ENCODE results near the gene SFTPA2.
"Not testable (repeated sequence)": the region's sequence is repeated elsewhere in the genome, so short reads cannot be mapped to it uniquely, and the experiment has no call there.

The SFTPA2 gene

DNA sequence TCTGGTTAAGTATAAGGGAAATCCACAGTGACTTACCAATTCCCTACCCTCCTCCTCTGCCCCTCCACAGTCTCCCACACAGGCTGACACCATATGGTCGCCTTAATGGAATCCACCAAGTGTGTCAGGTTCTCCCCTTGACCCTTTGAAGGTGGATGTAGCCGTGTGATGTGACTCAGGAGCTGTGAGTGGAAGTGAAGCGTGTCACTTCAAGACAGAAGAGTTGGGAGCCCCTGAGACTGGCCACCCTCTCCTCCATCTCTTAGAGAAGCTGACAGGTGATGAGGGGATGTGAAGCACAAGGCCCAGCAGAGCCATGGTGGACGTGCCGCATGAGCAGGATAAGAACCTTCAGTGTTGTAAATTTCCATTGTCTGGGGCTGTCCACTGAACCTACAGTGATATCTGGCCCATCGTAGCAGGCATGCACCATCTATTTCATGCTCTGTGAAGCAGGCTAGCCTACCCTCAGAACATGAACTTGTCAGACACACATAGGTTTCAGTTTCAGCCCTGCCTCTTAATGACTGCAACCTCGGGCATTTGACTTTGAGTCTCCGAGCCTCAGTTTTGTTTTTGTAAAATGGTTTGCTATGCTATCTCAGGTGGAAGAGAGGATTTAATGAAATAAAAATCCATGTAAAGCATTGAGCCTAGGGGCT, 35.0 kb downstream of the SFTPA2 start:
- not testable (repeated sequence) for H2BK5ac ChIP-seq (ENCODE audit: low read length); H3K9ac ChIP-seq (ENCODE audit: low read depth, low read length, poor library complexity); H3K79me1 ChIP-seq (ENCODE audit: low read depth, low read length); H2BK120ac ChIP-seq (ENCODE audit: low read depth, low read length); H2BK12ac ChIP-seq (ENCODE audit: low read length); H4K8ac ChIP-seq (ENCODE audit: low read depth, low read length); H3K18ac ChIP-seq (ENCODE audit: low read length); H3K4me1 ChIP-seq (ENCODE audit: control insufficient read depth in 2 of 2, insufficient read depth in 1 of 2, low read depth in 1 of 2, low read length in 2 of 2); H3K27me3 ChIP-seq (ENCODE audit: control insufficient read depth in 3 of 3, insufficient read depth in 3 of 3, low read depth in 1 of 3, low read length in 3 of 3); H3K4me2 ChIP-seq (ENCODE audit: insufficient read depth, low read length, poor library complexity, severe bottlenecking); H3K27ac ChIP-seq (replicated peaks; ENCODE audit: low read length); H3K4ac ChIP-seq (ENCODE audit: low read length); H3K9me3 ChIP-seq (replicated peaks in 1 of 2; ENCODE audit: control insufficient read depth in 2 of 2, insufficient read depth in 1 of 2, low read depth in 1 of 2, low read length in 2 of 2); H2AK5ac ChIP-seq (ENCODE audit: low read depth, low read length); H4K91ac ChIP-seq (ENCODE audit: low read depth, low read length, poor library complexity); H2AFZ ChIP-seq (ENCODE audit: low read length); H3K36me3 ChIP-seq (replicated peaks in 1 of 2; ENCODE audit: control insufficient read depth in 2 of 2, insufficient read depth in 2 of 2, low read length in 2 of 2); H3K4me3 ChIP-seq (ENCODE audit: low read length in 2 of 2); H2BK15ac ChIP-seq (ENCODE audit: low read length); H3K23ac ChIP-seq (ENCODE audit: low read depth, low read length, poor library complexity); H3K14ac ChIP-seq (ENCODE audit: low read length); DNase-seq (ENCODE audit: low spot score)
- WGBS, 2 donors (ENCODE audit: extremely low coverage in 2 of 2, insufficient read length in 2 of 2, insufficient replicate concordance in 1 of 2) = no CpG with 5 or more reads among the region's 8 CpGs

DNA sequence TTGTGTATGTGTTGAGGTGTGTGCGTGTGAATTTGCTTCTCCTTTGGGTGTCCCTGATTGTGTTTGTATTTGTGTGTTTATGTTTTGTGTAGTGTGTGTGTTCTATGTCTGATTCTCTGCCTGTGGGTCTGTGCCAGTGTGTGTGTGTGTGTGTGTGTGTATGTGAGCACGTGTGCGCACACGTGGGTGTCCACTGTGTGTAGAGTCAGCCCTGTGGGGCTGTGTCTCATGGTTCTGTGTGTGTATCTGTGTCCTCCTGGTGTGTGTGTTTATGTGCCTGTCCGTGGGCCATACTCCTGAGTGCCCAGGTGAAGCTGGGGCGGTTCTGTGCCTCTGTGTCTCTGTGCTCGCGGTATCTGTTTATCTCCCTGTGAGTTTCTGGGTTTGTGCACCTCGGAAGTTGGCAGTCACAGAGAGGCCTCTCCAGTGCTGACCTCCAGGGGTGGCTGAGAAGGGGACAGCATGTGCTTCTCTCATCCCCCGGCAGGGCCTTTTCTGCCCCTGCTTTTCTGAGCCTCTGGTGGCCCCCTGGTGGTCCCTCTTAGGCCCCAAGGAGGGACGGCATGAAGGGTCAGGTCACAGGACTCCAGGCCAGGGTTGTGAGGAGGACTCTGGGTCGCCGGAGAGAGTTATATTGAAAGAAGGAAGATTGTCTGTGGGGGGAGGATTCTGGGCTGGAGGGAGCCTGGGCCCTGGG, 36.9 kb downstream of the SFTPA2 start:
- H3K27me3 ChIP-seq (ENCODE audit: control insufficient read depth in 3 of 3, insufficient read depth in 3 of 3, low read depth in 1 of 3, low read length in 3 of 3); H2BK12ac ChIP-seq (ENCODE audit: low read length); H4K91ac ChIP-seq (ENCODE audit: low read depth, low read length, poor library complexity); H3K9ac ChIP-seq (ENCODE audit: low read depth, low read length, poor library complexity); DNase-seq (ENCODE audit: low spot score); H3K4me3 ChIP-seq (ENCODE audit: low read length in 2 of 2); H3K23ac ChIP-seq (ENCODE audit: low read depth, low read length, poor library complexity); H3K27ac ChIP-seq (replicated peaks; ENCODE audit: low read length); H3K18ac ChIP-seq (ENCODE audit: low read length); H2AFZ ChIP-seq (ENCODE audit: low read length); H3K79me1 ChIP-seq (ENCODE audit: low read depth, low read length); H2BK15ac ChIP-seq (ENCODE audit: low read length); H2BK5ac ChIP-seq (ENCODE audit: low read length); H3K4ac ChIP-seq (ENCODE audit: low read length); H2AK5ac ChIP-seq (ENCODE audit: low read depth, low read length); H3K14ac ChIP-seq (ENCODE audit: low read length); H3K9me3 ChIP-seq (replicated peaks in 1 of 2; ENCODE audit: control insufficient read depth in 2 of 2, insufficient read depth in 1 of 2, low read depth in 1 of 2, low read length in 2 of 2); H3K36me3 ChIP-seq (replicated peaks in 1 of 2; ENCODE audit: control insufficient read depth in 2 of 2, insufficient read depth in 2 of 2, low read length in 2 of 2); H3K4me1 ChIP-seq (ENCODE audit: control insufficient read depth in 2 of 2, insufficient read depth in 1 of 2, low read depth in 1 of 2, low read length in 2 of 2); H3K4me2 ChIP-seq (ENCODE audit: insufficient read depth, low read length, poor library complexity, severe bottlenecking); H4K8ac ChIP-seq (ENCODE audit: low read depth, low read length); H2BK120ac ChIP-seq (ENCODE audit: low read depth, low read length): not testable (repeated sequence)
- WGBS, 2 donors (ENCODE audit: extremely low coverage in 2 of 2, insufficient read length in 2 of 2, insufficient replicate concordance in 1 of 2) = no CpG with 5 or more reads among the region's 13 CpGs

DNA sequence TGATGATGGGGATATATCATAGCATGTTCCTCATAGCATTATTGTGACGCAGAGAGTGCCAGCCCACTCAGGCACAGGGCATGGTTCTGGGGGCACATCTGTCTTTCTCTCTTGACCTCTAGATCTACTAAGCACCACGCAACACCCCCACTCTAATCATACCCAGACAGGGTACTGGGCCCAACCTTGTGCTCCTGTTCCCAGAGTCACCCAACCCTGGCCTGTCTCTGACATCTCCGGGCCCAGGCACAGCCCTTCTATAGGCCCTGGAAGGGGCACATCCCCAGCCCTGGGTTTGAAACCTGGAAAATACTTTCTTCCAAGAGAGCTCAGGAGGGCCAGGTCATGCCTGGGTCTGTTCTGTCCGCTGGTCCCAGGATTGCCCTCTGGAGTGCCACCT, 37.7 kb downstream of the SFTPA2 start:
- not testable (repeated sequence) for H3K14ac ChIP-seq (ENCODE audit: low read length); H3K27me3 ChIP-seq (ENCODE audit: control insufficient read depth in 3 of 3, insufficient read depth in 3 of 3, low read depth in 1 of 3, low read length in 3 of 3); H2BK15ac ChIP-seq (ENCODE audit: low read length); H3K9me3 ChIP-seq (replicated peaks in 1 of 2; ENCODE audit: control insufficient read depth in 2 of 2, insufficient read depth in 1 of 2, low read depth in 1 of 2, low read length in 2 of 2); H3K18ac ChIP-seq (ENCODE audit: low read length); H3K27ac ChIP-seq (replicated peaks; ENCODE audit: low read length); H2AFZ ChIP-seq (ENCODE audit: low read length); H3K79me1 ChIP-seq (ENCODE audit: low read depth, low read length); H4K91ac ChIP-seq (ENCODE audit: low read depth, low read length, poor library complexity); H3K23ac ChIP-seq (ENCODE audit: low read depth, low read length, poor library complexity); H2AK5ac ChIP-seq (ENCODE audit: low read depth, low read length); H4K8ac ChIP-seq (ENCODE audit: low read depth, low read length); H3K4me1 ChIP-seq (ENCODE audit: control insufficient read depth in 2 of 2, insufficient read depth in 1 of 2, low read depth in 1 of 2, low read length in 2 of 2); H3K36me3 ChIP-seq (replicated peaks in 1 of 2; ENCODE audit: control insufficient read depth in 2 of 2, insufficient read depth in 2 of 2, low read length in 2 of 2); DNase-seq (ENCODE audit: low spot score); H2BK120ac ChIP-seq (ENCODE audit: low read depth, low read length); H3K4me2 ChIP-seq (ENCODE audit: insufficient read depth, low read length, poor library complexity, severe bottlenecking); H2BK5ac ChIP-seq (ENCODE audit: low read length); H3K9ac ChIP-seq (ENCODE audit: low read depth, low read length, poor library complexity); H2BK12ac ChIP-seq (ENCODE audit: low read length); H3K4ac ChIP-seq (ENCODE audit: low read length); H3K4me3 ChIP-seq (ENCODE audit: low read length in 2 of 2)
- WGBS, 2 donors (ENCODE audit: extremely low coverage in 2 of 2, insufficient read length in 2 of 2, insufficient replicate concordance in 1 of 2) = no CpG with 5 or more reads among the region's 4 CpGs

DNA sequence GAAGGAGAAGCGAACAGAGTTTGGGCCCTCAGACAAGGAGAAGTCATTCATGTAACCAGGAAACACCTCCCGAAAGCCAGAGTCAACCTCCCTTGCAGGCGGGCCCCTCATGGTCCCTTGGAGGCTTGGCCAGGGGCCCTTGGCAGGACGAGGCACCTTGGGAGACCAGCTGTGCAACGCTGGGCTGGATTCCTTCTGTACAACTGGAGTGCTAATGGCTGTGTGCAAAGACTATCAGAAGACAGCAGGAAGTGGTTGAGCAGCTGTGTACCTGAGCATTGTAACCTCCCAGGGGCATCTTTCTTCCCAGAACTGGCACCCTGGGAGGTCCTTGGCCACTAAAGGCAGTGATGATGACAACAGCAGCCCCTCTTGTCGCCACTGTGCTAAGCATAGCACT, 38.5 kb downstream of the SFTPA2 start:
- H3K18ac ChIP-seq (ENCODE audit: low read length); H3K9ac ChIP-seq (ENCODE audit: low read depth, low read length, poor library complexity); H2BK15ac ChIP-seq (ENCODE audit: low read length); H3K14ac ChIP-seq (ENCODE audit: low read length); H3K36me3 ChIP-seq (replicated peaks in 1 of 2; ENCODE audit: control insufficient read depth in 2 of 2, insufficient read depth in 2 of 2, low read length in 2 of 2); H2BK12ac ChIP-seq (ENCODE audit: low read length); DNase-seq (ENCODE audit: low spot score); H2BK120ac ChIP-seq (ENCODE audit: low read depth, low read length); H2AK5ac ChIP-seq (ENCODE audit: low read depth, low read length); H2AFZ ChIP-seq (ENCODE audit: low read length); H3K4me3 ChIP-seq (ENCODE audit: low read length in 2 of 2); H4K91ac ChIP-seq (ENCODE audit: low read depth, low read length, poor library complexity); H4K8ac ChIP-seq (ENCODE audit: low read depth, low read length); H3K4ac ChIP-seq (ENCODE audit: low read length); H3K9me3 ChIP-seq (replicated peaks in 1 of 2; ENCODE audit: control insufficient read depth in 2 of 2, insufficient read depth in 1 of 2, low read depth in 1 of 2, low read length in 2 of 2); H3K4me2 ChIP-seq (ENCODE audit: insufficient read depth, low read length, poor library complexity, severe bottlenecking); H3K27me3 ChIP-seq (ENCODE audit: control insufficient read depth in 3 of 3, insufficient read depth in 3 of 3, low read depth in 1 of 3, low read length in 3 of 3); H3K23ac ChIP-seq (ENCODE audit: low read depth, low read length, poor library complexity); H2BK5ac ChIP-seq (ENCODE audit: low read length); H3K4me1 ChIP-seq (ENCODE audit: control insufficient read depth in 2 of 2, insufficient read depth in 1 of 2, low read depth in 1 of 2, low read length in 2 of 2); H3K27ac ChIP-seq (replicated peaks; ENCODE audit: low read length); H3K79me1 ChIP-seq (ENCODE audit: low read depth, low read length): not testable (repeated sequence)
- no CpG with 5 or more reads among the region's 6 CpGs for WGBS, 2 donors (ENCODE audit: extremely low coverage in 2 of 2, insufficient read length in 2 of 2, insufficient replicate concordance in 1 of 2)

All from neuronal stem cell (in vitro differentiated cells).